Dedifferentiated amniotic fluid mesenchymal stem cell (primary cell): ENCODE data around the gene NAT8L.

ENCODE experiments used
- DNase-seq: peaks from one replicate; pipeline ENCODE4 v3.0.0-alpha.2; 2016; ENCODE audit errors: extremely low spot score

NAT8L gene

GRCh38 chr4:2045518-2045951 is 13.6 kb upstream of the NAT8L start:
- no peak for DNase-seq

- no peak for DNase-seq
These were observed 12.8 kb upstream of the NAT8L start for GRCh38 chr4:2046031-2046961.

- no peak for DNase-seq
These were observed 12.0 kb upstream of the NAT8L start for GRCh38 chr4:2047031-2047660.

GRCh38 chr4:2047781-2048581 is 11.1 kb upstream of the NAT8L start:
- DNase-seq = no peak

- DNase-seq = no peak
These were observed 10.3 kb upstream of the NAT8L start for GRCh38 chr4:2048831-2049230.

GRCh38 chr4:2049381-2049780 is 9.7 kb upstream of the NAT8L start:
- no peak for DNase-seq

GRCh38 chr4:2049811-2050210 is 9.3 kb upstream of the NAT8L start:
- DNase-seq = no peak

GRCh38 chr4:2051086-2051485 is 8.0 kb upstream of the NAT8L start:
- DNase-seq = no peak

- no peak for DNase-seq
These were observed 4.9 kb upstream of the NAT8L start for GRCh38 chr4:2054217-2054616.

GRCh38 chr4:2057382-2058065 is 1.6 kb upstream of the NAT8L start:
- DNase-seq = no peak

- DNase-seq = no peak
These were observed 672 bp upstream of the NAT8L start for GRCh38 chr4:2058264-2059045.

- DNase-seq = no peak
These were observed 837 bp downstream of the NAT8L start for GRCh38 chr4:2059726-2060602.

- DNase-seq = no peak
These were observed 1.6 kb downstream of the NAT8L start for GRCh38 chr4:2060611-2061185.

- no peak for DNase-seq
These were observed 2.3 kb downstream of the NAT8L start for GRCh38 chr4:2061186-2062131.

GRCh38 chr4:2062168-2062807 is 3.2 kb downstream of the NAT8L start:
- DNase-seq = no peak

- no peak for DNase-seq
These were observed 3.8 kb downstream of the NAT8L start for GRCh38 chr4:2062808-2063524.

GRCh38 chr4:2063557-2064275 is 4.6 kb downstream of the NAT8L start:
- no peak for DNase-seq
